Articular chondrocyte of knee joint (primary cell): ENCODE data around the gene PRAMEF10. TPM values are rescaled to one million over a fixed set of nuclear protein-coding genes. Genes with fewer than 3 reads are reported as not detected.

ENCODE experiments used
- small RNA-seq: library from RNA; depleted of rRNA; stranded (forward); fragments of <200 nt; gene quantifications from one replicate; pipeline ENCODE3, GENCODE V24; 2012
- total RNA-seq: library from RNA; depleted of rRNA; stranded (reverse); fragments of >200 nt; gene quantifications from 2 replicates; pipeline ENCODE4 v1.2.3, GENCODE V29; 2012

Gene PRAMEF10, protein sequence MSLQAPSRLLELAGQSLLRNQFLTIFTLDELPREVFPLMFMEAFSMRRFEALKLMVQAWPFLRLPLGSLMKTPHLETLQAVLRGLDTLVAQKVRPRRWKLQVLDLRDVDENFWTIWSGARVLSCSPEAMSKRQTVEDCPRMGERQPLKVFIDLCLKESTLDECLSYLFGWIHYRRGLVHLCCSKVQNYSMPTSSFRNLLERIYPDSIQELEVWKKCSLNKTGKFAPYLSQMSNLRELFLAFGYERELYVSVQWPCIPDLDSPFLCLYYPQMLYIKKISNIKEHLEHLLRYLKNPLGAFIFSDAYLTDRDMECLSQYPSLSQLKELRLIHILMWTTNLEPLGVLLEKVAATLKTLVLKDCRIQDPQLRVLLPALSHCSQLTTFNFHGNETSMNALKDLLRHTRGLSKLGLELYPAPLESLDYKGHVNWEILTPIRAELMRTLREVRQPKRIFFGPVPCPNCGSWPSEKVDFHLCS
- total RNA-seq = not detected in 2 replicates

DNA sequence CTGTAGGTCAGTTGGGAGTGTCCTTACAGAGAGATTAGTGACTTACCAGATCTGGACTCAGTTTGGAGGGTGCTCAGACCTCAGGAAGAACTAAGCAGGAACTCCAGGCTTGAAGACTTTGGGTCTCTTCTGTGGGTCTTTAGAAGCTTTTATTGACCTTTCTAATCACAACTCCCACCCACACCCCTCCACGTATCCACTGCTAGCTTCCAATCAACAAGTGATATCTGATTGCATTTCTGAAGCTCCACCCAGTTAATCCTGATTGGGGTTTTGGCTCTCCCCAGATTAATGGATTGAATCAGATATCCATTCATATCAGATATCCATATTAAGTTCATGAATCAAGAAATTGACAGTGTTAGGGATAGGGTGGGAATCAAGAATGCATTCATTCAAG lies at the start of gene PRAMEF10:
PRAMEF10 (minus strand) TSS at position 101 of the 400 bp plus-strand sequence. CDS start 2,423 bp downstream, outside the sequence.

DNA sequence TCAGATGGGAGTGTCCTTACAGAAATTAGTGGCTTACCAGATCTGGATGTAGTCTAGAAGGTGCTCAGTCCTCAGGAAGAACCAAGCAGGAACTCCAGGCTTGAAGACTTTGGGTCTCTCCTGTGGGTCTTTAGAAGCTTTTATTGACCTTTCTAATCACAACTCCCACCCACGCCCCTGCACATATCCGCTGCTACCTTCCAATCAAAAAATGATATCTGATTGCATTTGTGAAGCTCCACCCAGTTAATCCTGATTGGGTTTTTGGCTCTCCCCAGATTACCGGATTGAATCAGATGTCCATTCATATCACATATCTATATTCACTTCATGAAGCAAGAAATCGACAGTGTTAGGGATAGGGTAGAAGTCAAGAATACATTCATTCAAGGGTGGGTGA lies 49.4 kb upstream of the PRAMEF10 start, which contains the start of gene PRAMEF6:
PRAMEF6 (minus strand) TSS at position 101 of the 400 bp plus-strand sequence. CDS start 5,062 bp downstream, outside the sequence.

DNA sequence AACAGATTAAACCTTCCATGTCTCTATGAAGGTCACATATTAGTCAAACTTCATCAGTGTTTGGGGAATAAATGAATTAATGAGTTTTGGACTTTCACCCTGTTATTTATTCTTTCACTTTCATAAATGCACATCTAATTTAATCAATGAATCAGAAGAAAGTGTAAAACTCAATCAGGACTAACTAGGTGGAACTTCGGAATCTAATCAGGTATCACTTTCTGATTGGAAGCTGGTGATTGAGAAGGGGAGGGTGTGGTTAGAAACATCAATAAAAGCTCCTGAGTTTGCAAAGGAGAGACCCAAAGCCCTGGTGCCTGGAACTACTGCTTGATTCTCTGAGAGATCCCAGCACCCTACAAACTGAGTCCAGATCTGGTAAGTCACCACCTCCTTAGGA lies 18.2 kb upstream of the PRAMEF10 start, which contains the start of gene PRAMEF7:
PRAMEF7 (plus strand) TSS at position 301 of the 400 bp plus-strand sequence. CDS start 1,083 bp downstream, outside the sequence.

DNA sequence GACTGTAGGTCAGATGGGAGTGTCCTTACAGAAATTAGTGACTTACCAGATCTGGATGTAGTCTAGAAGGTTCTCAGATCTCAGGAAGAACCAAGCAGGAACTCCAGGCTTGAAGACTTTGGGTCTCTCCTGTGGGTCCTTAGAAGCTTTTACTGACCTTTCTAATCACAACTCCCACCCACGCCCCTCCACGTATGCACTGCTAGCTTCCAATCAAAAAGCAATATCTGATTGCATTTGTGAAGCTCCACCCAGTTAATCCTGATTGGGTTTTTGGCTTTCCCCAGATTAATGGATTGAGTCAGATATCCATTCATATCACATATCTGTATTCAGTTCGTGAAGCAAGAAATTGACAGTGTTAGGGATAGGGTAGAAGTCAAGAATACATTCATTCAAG lies 12.0 kb downstream of the PRAMEF10 start, which contains the start of gene PRAMEF4:
PRAMEF4 (minus strand) TSS at position 101 of the 400 bp plus-strand sequence. CDS start 2,807 bp downstream, outside the sequence.

DNA sequence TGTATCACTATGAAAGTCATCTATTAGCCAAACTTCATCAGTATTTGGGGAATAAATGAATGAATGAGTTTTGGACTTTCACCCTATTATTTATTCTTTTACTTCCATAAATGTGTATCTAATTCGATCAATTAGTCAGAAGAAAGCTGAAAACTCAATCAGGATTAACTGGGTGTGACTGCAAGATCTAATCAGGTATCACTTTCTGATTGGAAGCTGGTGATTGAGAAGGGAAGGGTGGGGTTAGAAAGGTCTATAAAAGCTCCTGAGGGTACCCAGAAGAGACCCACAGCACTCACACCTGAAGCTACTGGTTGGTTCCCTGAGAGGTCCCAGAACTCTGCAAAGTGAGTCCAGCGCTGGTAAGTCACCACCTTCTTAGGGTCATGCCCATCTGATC lies 41.3 kb downstream of the PRAMEF10 start, which contains the start of gene PRAMEF2:
PRAMEF2 (plus strand) TSS at position 301 of the 400 bp plus-strand sequence. CDS start 1,924 bp downstream, outside the sequence.

DNA sequence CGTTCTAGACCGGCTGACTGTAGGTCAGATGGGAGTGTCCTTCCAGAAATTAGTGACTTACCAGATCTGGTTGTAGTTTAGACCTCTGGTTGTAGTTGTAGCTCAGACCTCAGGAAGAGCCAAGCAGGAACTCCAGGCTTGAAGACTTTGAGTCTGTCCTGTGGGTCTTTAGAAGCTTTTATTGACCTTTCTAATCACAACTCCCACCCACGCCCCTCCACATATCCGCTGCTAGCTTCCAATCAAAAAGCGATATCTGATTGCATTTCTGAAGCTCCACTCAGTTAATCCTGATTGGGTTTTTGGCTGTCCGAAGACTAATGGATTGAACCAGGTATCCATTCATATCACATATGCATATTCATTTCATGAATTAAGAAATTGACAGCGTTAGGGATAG lies 49.5 kb downstream of the PRAMEF10 start, which contains the start of gene HNRNPCL1:
HNRNPCL1 (minus strand) TSS at position 101 of the 400 bp plus-strand sequence. CDS start 431 bp downstream, outside the sequence.

Small RNAs within 50 kb of the gene (small RNA-seq; reads per million reads assigned to genes)
- not detected for gene RNU6-1072P

Other genes with a start within 250 kb of the PRAMEF10 start
- not detected in 2 replicates for gene AADACL3, start 182.2 kb downstream of the PRAMEF10 start, total RNA-seq
- gene CFAP107, start 152.1 kb downstream of the PRAMEF10 start, total RNA-seq = not detected in 2 replicates
- not detected in 2 replicates for gene PRAMEF12, start 124.5 kb downstream of the PRAMEF10 start, total RNA-seq
- not detected in 2 replicates for gene PRAMEF1, start 106.9 kb downstream of the PRAMEF10 start, total RNA-seq
- gene PRAMEF11, start 66.9 kb downstream of the PRAMEF10 start, total RNA-seq = not detected in 2 replicates
- not detected in 2 replicates for gene HNRNPCL1, start 49.5 kb downstream of the PRAMEF10 start, total RNA-seq
- not detected in 2 replicates for gene PRAMEF2, start 41.2 kb downstream of the PRAMEF10 start, total RNA-seq
- gene PRAMEF4, start 12.1 kb downstream of the PRAMEF10 start, total RNA-seq = not detected in 2 replicates
- not detected in 2 replicates for gene PRAMEF7, start 18.3 kb upstream of the PRAMEF10 start, total RNA-seq
- not detected in 2 replicates for gene PRAMEF6, start 49.3 kb upstream of the PRAMEF10 start, total RNA-seq
- not detected in 2 replicates for gene PRAMEF27, start 158.3 kb upstream of the PRAMEF10 start, total RNA-seq
- gene HNRNPCL3, start 162.5 kb upstream of the PRAMEF10 start, total RNA-seq = not detected in 2 replicates
- gene PRAMEF25, start 172.5 kb upstream of the PRAMEF10 start, total RNA-seq = not detected in 2 replicates
- gene HNRNPCL2, start 218.6 kb upstream of the PRAMEF10 start, total RNA-seq = not detected in 2 replicates